ENCODE data around the gene RNF13. TPM values are rescaled to one million over a fixed set of nuclear protein-coding genes. Genes with fewer than 3 reads are reported as not detected.

RNF13 gene
- total and polyA plus RNA-seq, 2 of the 4 experiments (the other 2 are of a cell fraction), result 12.8 to 29.8 TPM

DNA sequence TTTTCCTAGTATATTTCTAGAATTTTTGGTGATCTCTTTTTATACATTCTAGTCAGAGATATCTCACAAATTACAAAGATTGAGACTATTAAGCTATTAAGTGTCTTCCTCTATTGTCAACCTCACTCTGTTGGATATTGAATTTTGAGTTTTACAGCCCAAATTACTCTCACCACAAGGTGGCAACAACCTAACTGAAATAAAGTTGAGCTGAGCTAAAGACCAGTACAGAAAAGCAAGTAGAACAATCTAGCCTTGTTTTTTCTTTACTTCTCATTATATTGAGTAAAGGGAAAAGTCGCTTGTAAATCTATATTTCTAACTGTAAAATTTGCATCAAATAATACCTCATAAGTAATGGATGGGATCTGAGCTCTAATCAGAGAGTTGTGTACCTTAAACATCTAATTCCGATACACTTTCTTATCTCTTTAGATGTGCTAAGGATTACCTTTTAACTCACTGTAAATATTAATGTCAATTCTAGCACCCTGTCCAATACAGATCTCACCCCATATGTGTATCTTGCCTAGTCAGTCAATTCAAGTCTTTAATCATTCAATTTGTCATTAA, 47.2 kb upstream of the RNF13 start:
- ATAC-seq (ENCODE audit: low read depth) (peak; percentile 80), DNase-seq (peak; percentile 67)
- Histone ChIP-seq H2BK15ac (ENCODE audit: low read depth, low read length) (no peak overlapping the region), H3K14ac (replicated peaks; ENCODE audit: low read depth, low read length) (no peak overlapping the region), H2AK9ac (replicated peaks; ENCODE audit: low read depth, low read length, poor library complexity) (no peak overlapping the region), H3K9ac (ENCODE audit: low read depth, low read length) (no peak overlapping the region), H3K4ac (ENCODE audit: low read depth, low read length) (no peak overlapping the region), H3K18ac (ENCODE audit: low read depth, low read length) (no peak overlapping the region), H3K4me1 (ENCODE audit: control insufficient read depth, insufficient read depth, low read length) (no peaks in the 10 kb centered on the region), H3K9me1 (ENCODE audit: insufficient read depth, low read length) (peaks cover 2% of the 10 kb centered on the region; the same call in 1 of the 2 replicates), H3K56ac (ENCODE audit: extremely low read depth, insufficient read depth, low read length) (no peak overlapping the region), H2AK5ac (ENCODE audit: low read depth, low read length) (no peak overlapping the region), H3K27me3 (ENCODE audit: control insufficient read depth, insufficient read depth, low read length) (peaks cover 39% of the 10 kb centered on the region), H2BK5ac (ENCODE audit: low read depth, low read length, poor library complexity, severe bottlenecking) (no peak overlapping the region), H4K5ac (ENCODE audit: low read depth, low read length) (no peak overlapping the region), H3K4me3 (ENCODE audit: insufficient read depth, low read depth, low read length) (no peak overlapping the region), H3K27ac (ENCODE audit: insufficient read depth, low read length) (no peak overlapping the region), H3K36me3 (ENCODE audit: control insufficient read depth, insufficient read depth, low read length) (no peaks in the 10 kb centered on the region), H3K79me1 (ENCODE audit: low read depth in 1 of 2, low read length in 2 of 2) (no peaks in the 10 kb centered on the region), H2BK120ac (ENCODE audit: low read depth, low read length) (no peak overlapping the region), H3K9me3 (ENCODE audit: control insufficient read depth, insufficient read depth, low read length) (no peaks in the 10 kb centered on the region), H3K23ac (ENCODE audit: low read depth, low read length) (no peak overlapping the region), H4K20me1 (ENCODE audit: insufficient read depth, low read length) (no peaks in the 10 kb centered on the region), H4K91ac (ENCODE audit: insufficient read depth, low read depth, low read length) (no peak overlapping the region), H2AFZ (replicated peaks; ENCODE audit: low read length, poor library complexity) (no peak overlapping the region), H2BK20ac (ENCODE audit: low read depth, low read length) (no peak overlapping the region), H4K8ac (ENCODE audit: low read depth in 2 of 2, low read length in 2 of 2) (no peak overlapping the region), H3K4me2 (ENCODE audit: low read depth, low read length) (no peak overlapping the region)
- in situ Hi-C loops (cut with MboI; ENCODE audit: low sequenced_read_pairs), result no loop called here
- ChIA-PET CTCF (interaction anchor here (0.6 to 5.5 kb wide), 11 partner anchors 9 to 451 kb away, joined by 3 to 58 read pairs (median 3); partner anchors contain the start of genes COMMD2 and RNF13), POLR2A (ENCODE audit: unreplicated experiment) (interaction anchor here (1.0 kb wide), 1 partner anchor 42 kb away, joined by 3 read pairs; no protein-coding TSS in a partner anchor)
- no TSS peak for BruUV-seq (replicated peaks)
- dilution Hi-C loops (cut with HindIII; ENCODE audit: low sequenced_read_pairs, unreplicated experiment), result no loop called here
- intact Hi-C loops (cut with micrococcal nuclease), result loop anchor here (1.0 kb wide), 2 partner anchors 42 to 455 kb away; no protein-coding TSS in a partner anchor
- WGBS, 2 experiments (ENCODE audit: extremely low coverage in 2 of 2, insufficient read length in 1 of 2), result no CpG with 5 or more reads among the region's 2 CpGs
- no peak for TF ChIP-seq ELK1 (IDR thresholded peaks at IDR 0.05; ENCODE audit: borderline replicate concordance, low read depth, low read length)
- peak; percentile 67 for TF ChIP-seq RAD21 (IDR thresholded peaks at IDR 0.05; ENCODE audit: low read length)
- no peak for TF ChIP-seq MAZ (IDR thresholded peaks at IDR 0.05; ENCODE audit: borderline replicate concordance, low read depth, low read length)
- TF ChIP-seq, protein P1, sequence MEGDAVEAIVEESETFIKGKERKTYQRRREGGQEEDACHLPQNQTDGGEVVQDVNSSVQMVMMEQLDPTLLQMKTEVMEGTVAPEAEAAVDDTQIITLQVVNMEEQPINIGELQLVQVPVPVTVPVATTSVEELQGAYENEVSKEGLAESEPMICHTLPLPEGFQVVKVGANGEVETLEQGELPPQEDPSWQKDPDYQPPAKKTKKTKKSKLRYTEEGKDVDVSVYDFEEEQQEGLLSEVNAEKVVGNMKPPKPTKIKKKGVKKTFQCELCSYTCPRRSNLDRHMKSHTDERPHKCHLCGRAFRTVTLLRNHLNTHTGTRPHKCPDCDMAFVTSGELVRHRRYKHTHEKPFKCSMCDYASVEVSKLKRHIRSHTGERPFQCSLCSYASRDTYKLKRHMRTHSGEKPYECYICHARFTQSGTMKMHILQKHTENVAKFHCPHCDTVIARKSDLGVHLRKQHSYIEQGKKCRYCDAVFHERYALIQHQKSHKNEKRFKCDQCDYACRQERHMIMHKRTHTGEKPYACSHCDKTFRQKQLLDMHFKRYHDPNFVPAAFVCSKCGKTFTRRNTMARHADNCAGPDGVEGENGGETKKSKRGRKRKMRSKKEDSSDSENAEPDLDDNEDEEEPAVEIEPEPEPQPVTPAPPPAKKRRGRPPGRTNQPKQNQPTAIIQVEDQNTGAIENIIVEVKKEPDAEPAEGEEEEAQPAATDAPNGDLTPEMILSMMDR (conservative IDR thresholded peaks at IDR 0.05; ENCODE audit: low read depth, low read length), result peak; percentile 74
- TF ChIP-seq SMC3 (IDR thresholded peaks at IDR 0.05; ENCODE audit: low read depth, low read length), result peak; percentile 75
- TF ChIP-seq CHD1 (IDR thresholded peaks at IDR 0.05; ENCODE audit: low read depth, low read length), result no peak
- TF ChIP-seq RCOR1 (IDR thresholded peaks at IDR 0.05; ENCODE audit: insufficient replicate concordance, low read length), result no peak

Measured in IMR-90 (cell line).